GM12872 (cell line): Measurements from ENCODE around the gene ATG5.

Experiments used
- CTCF ChIP-seq: IDR thresholded peaks from 3 replicates; pipeline ENCODE4 v1.5.1; 2011; ENCODE audit warnings: low read depth, mild to moderate bottlenecking, low read length, moderate library complexity; ENCODE audit not compliant: insufficient read depth

Gene ATG5

DNA sequence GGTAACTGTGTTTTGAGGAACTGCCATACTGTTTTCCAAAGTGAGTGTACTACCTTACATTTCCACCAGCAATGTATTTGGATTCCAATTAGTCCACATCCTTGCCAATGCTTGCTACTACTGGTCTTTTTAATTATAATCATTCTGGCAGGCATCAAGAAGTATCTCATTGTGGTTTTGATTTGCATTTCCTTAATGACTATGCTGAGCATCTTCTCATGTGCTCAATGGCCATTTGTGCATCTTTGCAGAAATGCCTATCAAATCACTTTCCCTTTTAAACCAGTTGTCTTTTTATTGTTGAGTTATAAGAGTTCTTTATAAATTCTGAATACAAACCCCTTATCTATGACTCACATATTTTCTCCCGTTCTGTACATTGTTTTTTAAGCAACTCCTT is 75.9 kb downstream of the ATG5 start:
- TF ChIP-seq CTCF = no peak

GRCh38 chr6:106247733-106248132 is 77.8 kb downstream of the ATG5 start:
- TF ChIP-seq CTCF = no peak

GRCh38 chr6:106247293-106247692 is 78.3 kb downstream of the ATG5 start:
- no peak for TF ChIP-seq CTCF

DNA sequence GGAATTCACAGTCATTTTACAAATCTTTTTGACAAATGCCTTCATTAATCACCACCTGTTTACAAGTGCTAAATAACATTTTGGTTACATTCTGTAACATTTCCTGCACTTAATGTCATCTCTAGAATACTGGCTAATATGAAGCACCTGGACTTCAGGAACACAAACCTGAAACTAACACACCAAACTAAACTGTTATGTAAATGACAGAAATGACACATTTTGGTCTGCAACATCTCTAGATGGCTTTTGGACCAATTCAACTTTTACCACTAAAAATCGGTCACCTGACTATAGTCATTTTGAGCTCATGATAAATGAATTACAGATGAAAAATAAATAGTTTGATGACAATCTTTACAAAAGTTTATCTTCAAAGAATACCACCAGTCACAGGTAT is 80.6 kb downstream of the ATG5 start:
- no peak for TF ChIP-seq CTCF

DNA sequence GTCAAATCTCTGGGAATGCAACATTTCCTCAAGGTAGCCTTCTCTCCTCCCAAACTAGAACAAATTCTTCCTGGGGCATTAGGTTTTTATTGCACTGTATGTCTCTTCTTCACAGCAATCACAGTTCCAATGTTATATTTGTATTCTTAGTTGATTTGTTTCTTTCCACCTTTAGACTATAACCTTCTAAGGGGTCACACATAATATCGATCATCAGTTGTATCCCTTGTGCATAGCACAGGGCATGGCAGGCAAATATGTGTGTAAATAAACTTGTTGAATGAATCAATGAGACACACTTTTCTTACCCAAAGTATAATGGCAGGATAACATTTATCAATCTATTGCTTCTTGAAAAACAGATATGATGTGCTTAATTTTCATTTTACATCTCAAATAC is 81.0 kb downstream of the ATG5 start:
- TF ChIP-seq CTCF = no peak

DNA sequence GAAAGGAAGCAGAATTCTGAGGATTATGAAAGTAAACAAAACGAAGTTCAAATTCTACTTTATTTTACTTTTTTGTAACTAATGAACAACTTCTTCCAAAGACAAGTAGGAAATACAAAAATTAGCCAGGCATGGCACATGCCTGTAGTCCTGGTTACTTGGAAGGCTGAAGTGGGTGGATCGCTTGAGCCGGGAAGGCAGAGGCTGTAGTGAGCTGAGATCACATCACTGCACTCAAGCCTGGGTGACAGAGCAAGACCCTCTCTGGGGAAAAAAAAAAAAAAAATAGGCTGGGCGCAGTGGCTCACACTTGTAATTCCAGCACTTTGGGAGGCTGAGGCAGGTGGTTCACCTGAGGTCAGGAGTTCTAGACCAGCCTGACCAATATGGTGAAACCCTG is 82.3 kb downstream of the ATG5 start:
- TF ChIP-seq CTCF = no peak

GRCh38 chr6:106241498-106241897 is 84.1 kb downstream of the ATG5 start:
- TF ChIP-seq CTCF = no peak

DNA sequence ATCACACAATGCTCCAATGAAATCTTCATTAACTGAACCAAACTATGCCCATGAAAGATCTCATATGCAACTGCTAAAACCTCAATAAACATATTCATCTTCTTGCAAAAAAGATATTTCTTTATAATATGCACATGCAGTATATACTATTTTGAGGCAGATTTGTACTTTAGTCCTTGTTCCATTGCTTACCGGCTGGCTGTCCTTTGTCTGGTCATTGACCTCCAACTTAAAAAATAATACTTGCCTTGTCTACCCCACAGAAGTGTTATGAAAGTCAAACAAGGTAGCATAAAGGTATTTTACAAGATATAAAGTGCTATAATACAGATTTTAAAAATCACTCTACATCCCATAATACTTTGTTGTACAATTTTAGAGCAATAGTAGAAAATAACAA is 88.3 kb downstream of the ATG5 start:
- no peak for TF ChIP-seq CTCF
